HepG2 (cell line): ENCODE data around the gene KAT6B. TPM values are rescaled to one million over a fixed set of nuclear protein-coding genes. Genes with fewer than 3 reads are reported as not detected.

Experiments
- ATAC-seq: fragments of 200-7000 bp; cut with Tn5 transposase; 3 replicates; pipeline ENCODE4 v1.9.1; 2020; ENCODE audit warnings: mild to moderate bottlenecking, moderate library complexity
- BruUV-seq: library from RNA; stranded (reverse); fragments of 400-500 nt; replicated peaks from 2 replicates; lab custom pipeline; 2021; lab: Mats Ljungman, UMichigan
- CTCF ChIA-PET: fragments of 300-600 bp; formaldehyde crosslinking; extraction: SDS; loops from one replicate; lab custom pipeline; 2021; ENCODE audit warnings: low total read pairs, inconsistent platforms, low intra/inter-chr PET ratio; lab: Yijun Ruan, JAX
- POLR2A ChIA-PET: fragments of 350-600 bp; sonication (Branson Sonifier 250); formaldehyde crosslinking; loops from one replicate; lab custom pipeline; 2020; ENCODE audit warnings: antibody characterized with exemption, inconsistent platforms; lab: Yijun Ruan, JAX
- DNase-seq: peaks from one replicate; pipeline ENCODE4 v3.0.0-alpha.2; 2015; ENCODE audit warnings: low spot score
- FAIRE-seq: peaks from 3 replicates; lab custom pipeline; 2011; peaks lifted over from hg19 to GRCh38; lab: Jason Lieb, UNC
- H2AFZ ChIP-seq: one replicate; pipeline ENCODE4 v1.6.1; 2011; ENCODE audit warnings: low read length, inconsistent platforms
- H3K27ac ChIP-seq: fragments of 300-600 bp; 3 replicates; pipeline ENCODE4 v1.8.0; 2011; ENCODE audit warnings: mixed run types, mild to moderate bottlenecking, mixed read lengths, low read length, inconsistent platforms; ENCODE audit not compliant: insufficient read depth; ENCODE audit errors: extremely low read length
- H3K27me3 ChIP-seq, 2 experiments: fragments of 200-600 bp in 1 of 2; 2 replicates in 1 of 2; 3 replicates in 1 of 2; pipeline versions ENCODE4 v1.6.0 to v1.8.0; 2011; ENCODE audit warnings: low read length in 2 of 2, mild to moderate bottlenecking in 2 of 2, moderate library complexity in 2 of 2, inconsistent platforms in 1 of 2; ENCODE audit not compliant: insufficient read depth in 2 of 2, control insufficient read depth in 1 of 2
- H3K36me3 ChIP-seq, 2 experiments: fragments of 200-600 bp in 1 of 2; replicated peaks in 1 of 2; 2 replicates in 1 of 2; 3 replicates in 1 of 2; pipeline versions ENCODE4 v1.5.1 to v1.8.0; 2011; ENCODE audit warnings: low read length in 2 of 2, inconsistent platforms in 1 of 2; ENCODE audit not compliant: insufficient read depth in 2 of 2, control insufficient read depth in 1 of 2
- H3K4me1 ChIP-seq: 2 replicates; pipeline ENCODE4 v1.5.1; 2012; ENCODE audit warnings: low read length, inconsistent platforms; ENCODE audit not compliant: insufficient read depth
- H3K4me2 ChIP-seq: 2 replicates; pipeline ENCODE4 v1.6.0; 2011; ENCODE audit warnings: low read depth, low read length, inconsistent platforms
- H3K4me3 ChIP-seq, 3 experiments: fragments of 200-600 bp in 1 of 3; sonication (generic), shearing (Covaris generic) in 1 of 3; replicated peaks in 1 of 3; 2 replicates each; pipeline ENCODE4 v1.5.1; 2011 to 2016; ENCODE audit warnings: low read length in 3 of 3, inconsistent platforms in 2 of 3, low read depth in 2 of 3, mild to moderate bottlenecking in 2 of 3, control low read depth in 1 of 3, mixed read lengths in 1 of 3; ENCODE audit not compliant: insufficient read depth in 1 of 3
- H3K79me2 ChIP-seq: one replicate; pipeline ENCODE4 v1.6.1; 2011; ENCODE audit warnings: low read length, inconsistent platforms; ENCODE audit not compliant: insufficient read depth
- H3K9ac ChIP-seq: 2 replicates; pipeline ENCODE4 v1.6.0; 2011; ENCODE audit warnings: mild to moderate bottlenecking, low read depth, low read length, inconsistent platforms; ENCODE audit not compliant: insufficient read depth
- H3K9me3 ChIP-seq: 2 replicates; pipeline ENCODE4 v1.5.1; 2012; ENCODE audit warnings: mild to moderate bottlenecking, low read length
- H4K20me1 ChIP-seq: 2 replicates; pipeline ENCODE4 v1.6.0; 2011; ENCODE audit warnings: inconsistent platforms, mild to moderate bottlenecking, low read length, moderate library complexity; ENCODE audit not compliant: insufficient read depth
- BCL6 ChIP-seq: IDR thresholded peaks from 2 replicates; pipeline ENCODE4 v1.6.1; 2016; ENCODE audit warnings: missing genetic modification reagents, missing compliant biosample characterization
- CC2D1A ChIP-seq: sonication (generic); formaldehyde crosslinking; IDR thresholded peaks from 2 replicates; pipeline ENCODE4 v1.8.1; 2023; ENCODE audit warnings: mild to moderate bottlenecking, missing genetic modification reagents
- ESRRA ChIP-seq: sonication (generic); formaldehyde crosslinking; IDR thresholded peaks from 2 replicates; pipeline ENCODE4 v1.5.1; 2020; ENCODE audit warnings: mild to moderate bottlenecking, low read depth, missing genetic modification reagents
- EZH2 ChIP-seq: conservative IDR thresholded peaks from 2 replicates; pipeline ENCODE4 v1.6.1; 2012; ENCODE audit warnings: mild to moderate bottlenecking, low read depth, low read length, moderate library complexity
- KLF11 ChIP-seq: IDR thresholded peaks from 2 replicates; pipeline ENCODE4 v1.6.1; 2016; ENCODE audit warnings: missing compliant biosample characterization
- PHF20 ChIP-seq: sonication (generic); formaldehyde crosslinking; IDR thresholded peaks from 2 replicates; pipeline ENCODE4 v1.5.0; 2020; ENCODE audit warnings: mild to moderate bottlenecking, missing genetic modification reagents
- SOX13 ChIP-seq, 3 experiments: fragments of 450-650 bp in 1 of 3; sonication (generic) in 1 of 3; formaldehyde crosslinking in 1 of 3; IDR thresholded peaks in 2 of 3; conservative IDR thresholded peaks in 1 of 3; 2 replicates each; pipeline versions ENCODE4 v1.5.0 to v1.6.1; 2016 to 2020; ENCODE audit warnings: antibody characterized with exemption in 1 of 3, mild to moderate bottlenecking in 1 of 3, missing compliant biosample characterization in 1 of 3, missing genetic modification reagents in 1 of 3, moderate library complexity in 1 of 3
- ZNF17 ChIP-seq: sonication (generic); formaldehyde crosslinking; IDR thresholded peaks from 2 replicates; pipeline ENCODE4 v1.5.0; 2020; ENCODE audit warnings: mild to moderate bottlenecking, missing genetic modification reagents
- ZNF224 ChIP-seq: sonication (generic); formaldehyde crosslinking; IDR thresholded peaks from 2 replicates; pipeline ENCODE4 v1.5.0; 2020; ENCODE audit warnings: mild to moderate bottlenecking, missing genetic modification reagents
- ZNF430 ChIP-seq: sonication (generic); formaldehyde crosslinking; IDR thresholded peaks from 2 replicates; pipeline ENCODE4 v1.9.0; 2021; ENCODE audit warnings: mild to moderate bottlenecking, missing genetic modification reagents
- ZNF432 ChIP-seq: sonication (generic); formaldehyde crosslinking; IDR thresholded peaks from 2 replicates; pipeline ENCODE4 v1.5.0; 2020; ENCODE audit warnings: missing genetic modification reagents, mild to moderate bottlenecking, borderline replicate concordance
- ZNF768 ChIP-seq: sonication (generic); formaldehyde crosslinking; IDR thresholded peaks from 2 replicates; pipeline ENCODE4 v1.4.0; 2020; ENCODE audit warnings: missing genetic modification reagents
- ZNF776 ChIP-seq: sonication (generic); formaldehyde crosslinking; IDR thresholded peaks from 2 replicates; pipeline ENCODE4 v1.4.0; 2020; ENCODE audit warnings: mild to moderate bottlenecking, missing genetic modification reagents
- WGBS: methylation state at CpG from one replicate; pipeline ENCODE4 v1.1.6; 2017; ENCODE audit warnings: low lambda C conversion rate; 5-methylcytosine and 5-hydroxymethylcytosine counted together
- in situ Hi-C: cut with HindIII; loops from 2 replicates; pipeline ENCODE4 v1.10.0; 2017; ENCODE audit warnings: low pct_unique_long_range_greater_than_20kb; ENCODE audit not compliant: extremely low pct_ligation_motif_present
- intact Hi-C: fragments of 100-400 bp; cut with micrococcal nuclease; formaldehyde crosslinking; loops from one replicate; pipeline ENCODE4 v1.10.0; 2022; ENCODE audit not compliant: unreplicated experiment
- polyA plus RNA-seq, 8 experiments: library from polyadenylated mRNA; depleted of rRNA in 3 of 8; stranded (reverse) in 7 of 8; unstranded in 1 of 8; fragments of >200 nt; fragmentation: Illumina TruSeq in 4 of 8; extraction: Trizol in 4 of 8; gene quantifications; 2 replicates each; pipeline versions ENCODE4 v1.2.1 to v1.2.3, GENCODE V29; 2011 to 2016; ENCODE audit warnings: low read depth in 4 of 8, missing spikeins in 1 of 8, mixed read lengths in 1 of 8; ENCODE audit not compliant: insufficient read depth in 1 of 8
- total RNA-seq, 5 experiments: library from RNA; depleted of rRNA; stranded (reverse); fragments of >200 nt; fragmentation: Illumina TruSeq; extraction: Trizol; gene quantifications; 2 replicates each; pipeline ENCODE4 v1.2.3, GENCODE V29; 2016; ENCODE audit warnings: low read depth in 1 of 5
- TF ChIP-seq, protein P1 (sequence below): sonication (generic); formaldehyde crosslinking; conservative IDR thresholded peaks from 2 replicates; pipeline ENCODE4 v1.4.0; 2020; ENCODE audit warnings: missing genetic modification reagents
- TF ChIP-seq, protein P2 (sequence below): sonication (generic); formaldehyde crosslinking; IDR thresholded peaks from 2 replicates; pipeline ENCODE4 v1.5.0; 2020; ENCODE audit warnings: missing genetic modification reagents, mild to moderate bottlenecking, borderline replicate concordance

KAT6B gene
- total and polyA plus RNA-seq, 2 of the 13 experiments (the other 11 are each of a cell fraction or from before 2014, with no cell fraction given): 3.0 to 9.5 TPM

- 15% methylated on average over 2 of the region's 2 CpGs for WGBS
- Histone ChIP-seq H3K79me2 (no peaks in the 10 kb centered on the region), H3K27me3 (no peaks in the 10 kb centered on the region), H3K27ac (peak overlapping the region; percentile 42), H3K4me3 (no peak overlapping the region; a peak in 1 of 6 replicates), H3K9ac (no peak overlapping the region), H3K4me1 (peaks cover 45% of the 10 kb centered on the region), H4K20me1 (no peaks in the 10 kb centered on the region), H3K36me3 (no peaks in the 10 kb centered on the region), H3K9me3 (no peaks in the 10 kb centered on the region), H3K4me2 (no peak overlapping the region), H2AFZ (no peak overlapping the region)
- 0 out of 3 replicates have a peak, but pooled peaks have one; percentile 45 for ATAC-seq
- POLR2A ChIA-PET: no interaction called here
- no peak for TF ChIP-seq KLF11 (CRISPR knock-in tag)
- TF ChIP-seq, protein P1, sequence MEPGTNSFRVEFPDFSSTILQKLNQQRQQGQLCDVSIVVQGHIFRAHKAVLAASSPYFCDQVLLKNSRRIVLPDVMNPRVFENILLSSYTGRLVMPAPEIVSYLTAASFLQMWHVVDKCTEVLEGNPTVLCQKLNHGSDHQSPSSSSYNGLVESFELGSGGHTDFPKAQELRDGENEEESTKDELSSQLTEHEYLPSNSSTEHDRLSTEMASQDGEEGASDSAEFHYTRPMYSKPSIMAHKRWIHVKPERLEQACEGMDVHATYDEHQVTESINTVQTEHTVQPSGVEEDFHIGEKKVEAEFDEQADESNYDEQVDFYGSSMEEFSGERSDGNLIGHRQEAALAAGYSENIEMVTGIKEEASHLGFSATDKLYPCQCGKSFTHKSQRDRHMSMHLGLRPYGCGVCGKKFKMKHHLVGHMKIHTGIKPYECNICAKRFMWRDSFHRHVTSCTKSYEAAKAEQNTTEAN (CRISPR knock-in tag): peak; percentile 69; the same call in 1 of the 2 replicates
- TF ChIP-seq SOX13 (IDR thresholded peaks at IDR 0.05): no peak
- TF ChIP-seq SOX13 (CRISPR knock-in tag; conservative IDR thresholded peaks at IDR 0.05 in 1 of 2, IDR thresholded peaks at IDR 0.05 in 1 of 2): 0 out of 4 replicates have a peak, but pooled peaks of 1 of the 2 experiments have one; percentile 18
- TF ChIP-seq ZNF224: no peak
- no peak for TF ChIP-seq CC2D1A
- TF ChIP-seq ZNF776: no peak
- TF ChIP-seq BCL6 (CRISPR knock-in tag): peak; percentile 42; the same call in 1 of the 2 replicates
- TF ChIP-seq PHF20 (CRISPR knock-in tag): no peak
- TF ChIP-seq ESRRA (CRISPR knock-in tag): no peak
- TF ChIP-seq ZNF430 (CRISPR knock-in tag): no peak
- TF ChIP-seq ZNF17 (CRISPR knock-in tag): no peak
- TF ChIP-seq ZNF432 (CRISPR knock-in tag): no peak
- no peak for TF ChIP-seq ZNF768 (CRISPR knock-in tag)
- no peak for TF ChIP-seq EZH2
- TF ChIP-seq, protein P2, sequence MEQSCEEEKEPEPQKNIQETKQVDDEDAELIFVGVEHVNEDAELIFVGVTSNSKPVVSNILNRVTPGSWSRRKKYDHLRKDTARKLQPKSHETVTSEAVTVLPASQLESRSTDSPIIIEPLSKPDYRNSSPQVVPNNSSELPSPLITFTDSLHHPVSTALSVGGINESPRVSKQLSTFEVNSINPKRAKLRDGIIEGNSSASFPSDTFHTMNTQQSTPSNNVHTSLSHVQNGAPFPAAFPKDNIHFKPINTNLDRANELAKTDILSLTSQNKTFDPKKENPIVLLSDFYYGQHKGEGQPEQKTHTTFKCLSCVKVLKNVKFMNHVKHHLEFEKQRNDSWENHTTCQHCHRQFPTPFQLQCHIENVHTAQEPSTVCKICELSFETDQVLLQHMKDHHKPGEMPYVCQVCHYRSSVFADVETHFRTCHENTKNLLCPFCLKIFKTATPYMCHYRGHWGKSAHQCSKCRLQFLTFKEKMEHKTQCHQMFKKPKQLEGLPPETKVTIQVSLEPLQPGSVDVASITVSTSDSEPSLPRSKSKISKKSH (CRISPR knock-in tag): no peak
- peak; percentile 40 for DNase-seq
- CTCF ChIA-PET: no interaction called here
- in situ Hi-C loops (no loop called here), intact Hi-C loops (no loop called here)
- FAIRE-seq: no peak
- BruUV-seq: no TSS peak
These were observed 126.8 kb downstream of the KAT6B start for GRCh38 chr10:74953214-74953613.
